GM18526 (cell line): ENCODE data around the gene SCAP.

Experiments used
- POLR2A ChIP-seq: IDR thresholded peaks from 3 replicates; pipeline ENCODE4 v1.6.1; 2011; ENCODE audit not compliant: insufficient read length; ENCODE audit errors: extremely low read depth

The SCAP gene

GRCh38 chr3:47491777-47492176 lies 16.0 kb upstream of the SCAP start:
- no peak for TF ChIP-seq POLR2A

DNA sequence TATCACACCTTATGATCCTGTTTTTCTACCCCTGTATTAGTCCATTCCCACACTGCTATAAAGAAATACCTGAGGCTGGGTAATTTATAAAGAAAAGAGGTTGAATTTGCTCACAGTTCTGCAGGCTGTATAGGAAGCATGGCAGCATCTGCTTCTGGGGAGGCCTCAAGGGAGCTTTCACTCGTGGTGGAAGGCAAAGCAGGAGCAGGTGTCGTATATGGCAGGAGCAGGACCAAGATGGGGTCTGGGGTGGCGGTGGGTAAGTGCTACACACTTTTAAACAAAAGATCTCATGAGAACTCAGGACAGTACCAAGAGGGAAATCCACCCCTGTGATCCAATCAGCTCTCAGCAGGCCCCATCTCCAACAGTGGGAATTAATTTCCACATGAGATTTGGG lies 15.4 kb upstream of the SCAP start:
- TF ChIP-seq POLR2A, result no peak

- TF ChIP-seq POLR2A, result no peak
Observed at GRCh38 chr3:47487265-47487664, 11.5 kb upstream of the SCAP start.

DNA sequence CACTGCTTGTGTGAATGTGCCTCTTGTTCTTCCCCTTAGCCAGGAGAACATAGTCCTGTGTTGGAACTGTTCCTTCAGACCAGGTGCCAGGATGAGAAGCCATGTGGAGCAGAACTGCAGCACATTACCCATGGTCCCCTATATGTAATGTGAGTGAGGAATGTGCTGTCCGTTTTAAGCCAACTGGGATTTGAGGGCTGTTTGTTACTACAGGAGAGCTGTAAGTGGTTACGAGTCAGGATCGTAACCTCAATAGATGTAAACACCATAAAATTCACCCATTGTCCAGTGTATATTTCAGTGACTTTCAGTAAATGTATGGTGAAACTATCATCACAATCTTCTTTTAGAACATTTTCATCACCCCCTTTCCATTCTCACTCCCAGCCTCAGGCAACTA lies 10.1 kb upstream of the SCAP start:
- no peak for TF ChIP-seq POLR2A

DNA sequence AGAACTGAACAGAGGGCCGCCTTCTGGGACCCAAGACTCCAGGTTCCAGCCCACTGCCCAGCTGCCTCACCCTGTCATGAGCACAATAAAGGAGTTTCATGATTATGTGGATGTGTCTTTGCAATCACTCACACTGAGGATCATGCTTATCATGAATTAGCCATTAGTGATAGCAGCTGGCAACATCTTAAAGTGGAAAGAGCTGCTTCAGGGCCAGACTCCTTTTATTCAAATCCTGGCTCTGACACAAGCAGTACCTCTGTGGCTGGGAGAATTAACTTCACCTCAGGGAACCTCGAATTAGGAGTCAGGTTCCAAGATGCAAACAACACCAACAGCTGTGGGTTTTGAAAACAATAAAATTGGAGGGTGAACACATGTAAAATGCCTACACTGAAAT lies 6.6 kb upstream of the SCAP start:
- TF ChIP-seq POLR2A, result no peak

DNA sequence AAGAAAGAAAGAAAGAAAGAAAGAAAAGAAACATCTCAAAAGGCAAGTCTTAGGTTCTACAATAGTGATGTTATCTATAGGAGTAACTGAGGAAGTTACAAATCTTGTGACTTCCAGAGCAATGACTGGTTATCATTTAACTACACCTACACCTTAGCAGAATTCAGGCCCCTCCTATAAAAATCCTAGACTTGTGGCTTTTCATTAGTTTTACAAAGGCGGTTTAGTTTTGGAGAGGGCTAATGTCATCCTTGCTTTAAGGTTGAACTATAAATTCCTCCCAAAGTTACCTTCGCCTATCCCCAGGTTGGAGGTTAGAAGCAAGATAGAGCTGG lies 4.1 kb upstream of the SCAP start:
- TF ChIP-seq POLR2A, result no peak

- TF ChIP-seq POLR2A, result no peak
Observed at GRCh38 chr3:47478022-47478421, 2.3 kb upstream of the SCAP start.

GRCh38 chr3:47476644-47477199 lies 981 bp upstream of the SCAP start:
- no peak for TF ChIP-seq POLR2A

- TF ChIP-seq POLR2A, result no peak
Observed at GRCh38 chr3:47476330-47476626, 537 bp upstream of the SCAP start.

DNA sequence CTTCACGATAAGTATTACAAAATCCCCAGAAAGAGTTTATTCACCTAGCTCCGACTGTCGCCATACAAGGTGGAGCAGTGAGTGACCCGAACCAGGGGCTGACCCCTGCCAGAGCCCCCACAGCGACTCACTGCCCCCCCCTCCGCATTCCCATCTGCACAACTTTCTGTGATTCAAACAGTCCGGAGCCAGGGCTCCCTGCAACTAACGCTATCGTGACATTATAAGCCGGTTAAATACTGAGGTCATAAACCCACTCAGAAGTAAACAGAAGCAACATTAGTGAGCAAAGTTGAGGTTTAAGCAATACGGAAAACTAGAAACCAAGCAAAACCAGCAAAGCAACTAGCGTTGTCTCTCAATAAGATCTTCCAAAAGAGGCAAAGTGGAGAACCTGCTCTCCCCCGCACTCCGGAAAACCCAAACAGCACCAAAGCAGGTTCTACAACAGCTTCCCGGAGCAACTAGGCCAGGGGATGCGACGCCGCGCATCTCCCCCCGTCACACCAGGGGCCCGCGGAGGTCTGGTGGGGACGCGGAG lies 642 bp downstream of the SCAP start:
- no peak for TF ChIP-seq POLR2A

GRCh38 chr3:47473391-47473790 lies 2.4 kb downstream of the SCAP start:
- no peak for TF ChIP-seq POLR2A

- no peak for TF ChIP-seq POLR2A
Observed at GRCh38 chr3:47469616-47470015, 6.1 kb downstream of the SCAP start.

GRCh38 chr3:47464588-47464987 lies 11.2 kb downstream of the SCAP start:
- no peak for TF ChIP-seq POLR2A

- TF ChIP-seq POLR2A, result no peak
Observed at GRCh38 chr3:47456984-47457383, 18.8 kb downstream of the SCAP start.

DNA sequence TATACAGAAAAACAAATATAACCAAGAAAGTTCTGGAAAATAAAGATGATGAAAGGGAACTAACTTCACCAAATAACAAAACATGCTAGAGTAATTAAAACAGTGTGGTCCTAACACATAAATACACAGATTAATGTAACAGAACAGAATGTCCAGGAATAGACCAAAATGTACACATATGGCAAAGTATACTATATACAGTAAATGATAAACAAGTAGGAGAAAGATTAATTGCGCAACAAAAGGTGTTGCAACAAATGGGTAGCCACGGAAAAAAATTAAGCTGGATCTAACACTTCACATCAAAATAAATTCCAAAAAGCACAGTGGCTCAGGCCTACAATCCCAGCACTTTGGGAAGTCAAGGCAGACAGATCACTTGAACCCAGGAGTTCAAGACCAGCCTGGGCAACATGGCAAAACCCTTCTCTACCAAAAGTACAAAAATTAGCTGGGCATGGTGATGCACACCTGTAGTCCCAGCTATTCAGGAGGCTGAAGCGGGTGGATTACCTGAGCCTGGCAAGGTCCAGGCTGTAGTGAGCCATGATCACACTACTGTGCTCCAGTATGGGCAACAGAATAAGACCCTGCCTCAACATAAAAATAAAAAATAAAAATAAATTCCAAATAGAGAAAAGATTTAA lies 19.8 kb downstream of the SCAP start:
- no peak for TF ChIP-seq POLR2A

DNA sequence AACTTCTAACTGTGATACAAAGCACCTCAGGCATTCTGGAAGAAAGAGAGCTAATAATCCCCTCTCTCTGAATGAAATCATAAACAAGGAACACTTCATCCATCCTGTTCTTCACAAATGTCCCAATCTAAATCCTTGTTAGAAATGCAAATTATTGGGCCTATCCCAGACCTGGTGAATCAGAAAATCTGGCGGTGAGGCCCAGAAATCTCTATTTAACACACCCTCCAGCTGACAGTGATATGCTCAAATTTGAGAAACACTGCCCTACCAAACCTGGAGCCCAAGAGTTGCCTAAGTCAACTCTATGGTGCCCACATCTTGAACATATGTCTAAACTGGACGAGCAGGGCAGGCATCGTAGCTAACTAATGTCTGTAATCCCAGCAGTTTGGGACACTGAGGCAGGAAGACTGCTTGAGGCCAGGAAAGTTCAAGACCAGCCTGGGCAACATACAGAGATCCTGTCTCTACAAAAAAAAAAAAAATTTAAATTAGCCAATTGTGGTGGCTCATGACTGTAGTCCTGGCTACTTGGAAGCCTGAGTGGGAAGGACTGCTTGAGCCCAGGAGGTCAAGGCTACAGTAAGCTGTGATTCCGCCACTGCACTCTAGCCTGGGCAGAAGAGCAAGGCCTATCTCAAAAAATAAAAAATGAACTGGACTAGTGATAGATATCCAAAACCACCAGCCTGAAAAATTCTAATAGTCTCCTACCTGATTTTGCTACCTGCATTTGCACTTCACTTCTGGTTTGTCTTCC lies 23.1 kb downstream of the SCAP start:
- TF ChIP-seq POLR2A, result no peak

GRCh38 chr3:47444103-47444502 lies 31.6 kb downstream of the SCAP start:
- TF ChIP-seq POLR2A, result no peak
